ENCODE data around the gene PER2. TPM values are rescaled to one million over a fixed set of nuclear protein-coding genes. Genes with fewer than 3 reads are reported as not detected.
A peak's percentile ranks its signal among the peaks of the same experiment; 100 is the strongest.

Gene PER2
- total and polyA plus RNA-seq, 2 of the 13 experiments (the other 11 are each of a cell fraction or from before 2014, with no cell fraction given) = 5.1 to 9.4 TPM

- TF ChIP-seq ZNF407 (CRISPR knock-in tag; IDR thresholded peaks at IDR 0.05; ENCODE audit: not compliant biosample characterization) (no peak), MXD4 (CRISPR knock-in tag; IDR thresholded peaks at IDR 0.05) (peak; percentile 60; the same call in 1 of the 2 replicates), ZNF451 (CRISPR knock-in tag; IDR thresholded peaks at IDR 0.05) (no peak), DDIT3 (CRISPR knock-in tag; IDR thresholded peaks at IDR 0.05) (no peak), ZNF644 (CRISPR knock-in tag; IDR thresholded peaks at IDR 0.05; ENCODE audit: low read depth) (peak; percentile 94), HNF4A (CRISPR knock-in tag; IDR thresholded peaks at IDR 0.05) (peak; percentile 96), NR0B2 (CRISPR knock-in tag; IDR thresholded peaks at IDR 0.05) (no peak), CHD2 (IDR thresholded peaks at IDR 0.05; ENCODE audit: low read depth, low read length) (no peak), ATM (IDR thresholded peaks at IDR 0.05; ENCODE audit: borderline replicate concordance) (no peak), ZNF776 (CRISPR knock-in tag; IDR thresholded peaks at IDR 0.05) (no peak; the same call in 1 of the 2 replicates), MTA3 (CRISPR knock-in tag; IDR thresholded peaks at IDR 0.05) (no peak), ZNF841 (CRISPR knock-in tag; IDR thresholded peaks at IDR 0.05; ENCODE audit: borderline replicate concordance) (no peak), ZNF383 (CRISPR knock-in tag; IDR thresholded peaks at IDR 0.05; ENCODE audit: borderline replicate concordance) (no peak), ZNF547 (CRISPR knock-in tag; IDR thresholded peaks at IDR 0.05) (no peak), ZNF33B (CRISPR knock-in tag; IDR thresholded peaks at IDR 0.05) (peak; percentile 41; the same call in 1 of the 2 replicates)
- TF ChIP-seq, protein P1, sequence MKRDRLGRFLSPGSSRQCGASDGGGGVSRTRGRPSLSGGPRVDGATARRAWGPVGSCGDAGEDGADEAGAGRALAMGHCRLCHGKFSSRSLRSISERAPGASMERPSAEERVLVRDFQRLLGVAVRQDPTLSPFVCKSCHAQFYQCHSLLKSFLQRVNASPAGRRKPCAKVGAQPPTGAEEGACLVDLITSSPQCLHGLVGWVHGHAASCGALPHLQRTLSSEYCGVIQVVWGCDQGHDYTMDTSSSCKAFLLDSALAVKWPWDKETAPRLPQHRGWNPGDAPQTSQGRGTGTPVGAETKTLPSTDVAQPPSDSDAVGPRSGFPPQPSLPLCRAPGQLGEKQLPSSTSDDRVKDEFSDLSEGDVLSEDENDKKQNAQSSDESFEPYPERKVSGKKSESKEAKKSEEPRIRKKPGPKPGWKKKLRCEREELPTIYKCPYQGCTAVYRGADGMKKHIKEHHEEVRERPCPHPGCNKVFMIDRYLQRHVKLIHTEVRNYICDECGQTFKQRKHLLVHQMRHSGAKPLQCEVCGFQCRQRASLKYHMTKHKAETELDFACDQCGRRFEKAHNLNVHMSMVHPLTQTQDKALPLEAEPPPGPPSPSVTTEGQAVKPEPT (CRISPR knock-in tag; IDR thresholded peaks at IDR 0.05; ENCODE audit: low read depth) = no peak
- TF ChIP-seq, protein P2, sequence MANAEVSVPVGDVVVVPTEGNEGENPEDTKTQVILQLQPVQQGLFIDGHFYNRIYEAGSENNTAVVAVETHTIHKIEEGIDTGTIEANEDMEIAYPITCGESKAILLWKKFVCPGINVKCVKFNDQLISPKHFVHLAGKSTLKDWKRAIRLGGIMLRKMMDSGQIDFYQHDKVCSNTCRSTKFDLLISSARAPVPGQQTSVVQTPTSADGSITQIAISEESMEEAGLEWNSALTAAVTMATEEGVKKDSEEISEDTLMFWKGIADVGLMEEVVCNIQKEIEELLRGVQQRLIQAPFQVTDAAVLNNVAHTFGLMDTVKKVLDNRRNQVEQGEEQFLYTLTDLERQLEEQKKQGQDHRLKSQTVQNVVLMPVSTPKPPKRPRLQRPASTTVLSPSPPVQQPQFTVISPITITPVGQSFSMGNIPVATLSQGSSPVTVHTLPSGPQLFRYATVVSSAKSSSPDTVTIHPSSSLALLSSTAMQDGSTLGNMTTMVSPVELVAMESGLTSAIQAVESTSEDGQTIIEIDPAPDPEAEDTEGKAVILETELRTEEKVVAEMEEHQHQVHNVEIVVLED (CRISPR knock-in tag; IDR thresholded peaks at IDR 0.05; ENCODE audit: borderline replicate concordance) = peak; percentile 42; the same call in 1 of the 2 replicates
These were observed 6.2 kb upstream of the PER2 start (continued) for GRCh38 chr2:238294393-238295143.
